ENCODE results near the gene CD164L2. TPM values are rescaled to one million over a fixed set of nuclear protein-coding genes. Genes with fewer than 3 reads are reported as not detected.

The CD164L2 gene
- total RNA-seq, 1 donor from 2014 or later, result not detected

DNA sequence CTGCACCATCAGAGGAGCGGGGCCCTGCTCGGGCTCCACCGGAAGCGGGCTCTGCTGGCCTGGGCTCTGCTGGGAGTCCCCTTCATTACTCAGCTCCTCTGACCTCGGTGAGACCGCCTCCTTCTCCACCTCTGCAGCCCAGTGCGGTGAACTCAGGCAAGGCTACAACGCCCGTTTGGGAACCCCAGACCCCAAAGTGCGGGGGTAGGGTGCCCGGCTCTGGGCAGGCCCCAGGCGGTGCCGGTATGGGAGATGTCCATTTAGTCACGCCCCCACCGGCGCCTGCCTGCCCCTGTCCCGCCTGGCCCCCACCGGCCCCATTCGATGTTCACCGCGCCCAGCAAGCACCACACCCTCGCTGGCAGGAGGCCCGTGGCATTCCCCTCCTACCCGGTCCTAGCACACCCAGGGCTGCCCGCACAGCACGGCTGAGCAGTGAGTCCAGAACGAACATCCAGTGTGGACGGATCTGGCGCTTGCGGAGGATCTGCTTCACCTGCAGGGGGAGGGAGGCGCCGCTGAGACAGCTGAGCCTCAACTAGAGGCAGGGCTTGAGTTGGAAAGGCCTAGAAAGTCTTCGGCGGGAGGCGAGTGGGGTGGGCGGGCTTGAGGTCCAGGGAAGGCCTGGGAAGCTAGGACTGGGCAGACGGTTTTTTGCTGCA is 26.4 kb downstream of the CD164L2 start:
- no peak overlapping the region for H3K4me2 ChIP-seq (ENCODE audit: low read length)
- Mint-ChIP-seq H3K27ac (ENCODE audit: unreplicated experiment) (no peak overlapping the region), H3K9me3 (ENCODE audit: unreplicated experiment) (no peaks in the 10 kb centered on the region), H3K4me1 (ENCODE audit: low read depth, unreplicated experiment) (no peaks in the 10 kb centered on the region), H3K27me3 (ENCODE audit: low read depth, unreplicated experiment) (peaks cover 28% of the 10 kb centered on the region), H3K4me3 (ENCODE audit: unreplicated experiment) (no peak overlapping the region), H3K36me3 (ENCODE audit: low read depth, unreplicated experiment) (peaks cover 27% of the 10 kb centered on the region)
- no peak overlapping the region for H3K9ac ChIP-seq (ENCODE audit: low read length)
- no peak overlapping the region for H3K27ac ChIP-seq (ENCODE audit: low read depth, low read length)
- no peak for TF ChIP-seq EZH2 (IDR thresholded peaks at IDR 0.05; ENCODE audit: insufficient read depth, low read length)
- TF ChIP-seq, protein P1, sequence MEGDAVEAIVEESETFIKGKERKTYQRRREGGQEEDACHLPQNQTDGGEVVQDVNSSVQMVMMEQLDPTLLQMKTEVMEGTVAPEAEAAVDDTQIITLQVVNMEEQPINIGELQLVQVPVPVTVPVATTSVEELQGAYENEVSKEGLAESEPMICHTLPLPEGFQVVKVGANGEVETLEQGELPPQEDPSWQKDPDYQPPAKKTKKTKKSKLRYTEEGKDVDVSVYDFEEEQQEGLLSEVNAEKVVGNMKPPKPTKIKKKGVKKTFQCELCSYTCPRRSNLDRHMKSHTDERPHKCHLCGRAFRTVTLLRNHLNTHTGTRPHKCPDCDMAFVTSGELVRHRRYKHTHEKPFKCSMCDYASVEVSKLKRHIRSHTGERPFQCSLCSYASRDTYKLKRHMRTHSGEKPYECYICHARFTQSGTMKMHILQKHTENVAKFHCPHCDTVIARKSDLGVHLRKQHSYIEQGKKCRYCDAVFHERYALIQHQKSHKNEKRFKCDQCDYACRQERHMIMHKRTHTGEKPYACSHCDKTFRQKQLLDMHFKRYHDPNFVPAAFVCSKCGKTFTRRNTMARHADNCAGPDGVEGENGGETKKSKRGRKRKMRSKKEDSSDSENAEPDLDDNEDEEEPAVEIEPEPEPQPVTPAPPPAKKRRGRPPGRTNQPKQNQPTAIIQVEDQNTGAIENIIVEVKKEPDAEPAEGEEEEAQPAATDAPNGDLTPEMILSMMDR (IDR thresholded peaks at IDR 0.05; ENCODE audit: insufficient read depth, low read depth, low read length), result no peak
- H3K36me3 ChIP-seq (ENCODE audit: insufficient read depth, low read length), result peaks cover 3% of the 10 kb centered on the region
- FAIRE-seq, result no peak
- H2AFZ ChIP-seq (ENCODE audit: low read depth, low read length), result no peak overlapping the region
- no peaks in the 10 kb centered on the region for H4K20me1 ChIP-seq (ENCODE audit: insufficient read depth, low read length)
- H3K9me3 ChIP-seq (ENCODE audit: insufficient read depth, low read depth, low read length), result no peaks in the 10 kb centered on the region
- no peaks in the 10 kb centered on the region for H3K79me2 ChIP-seq (ENCODE audit: insufficient read depth, low read length)
- no peaks in the 10 kb centered on the region for H3K27me3 ChIP-seq (ENCODE audit: insufficient read depth, low read length)
- H3K4me3 ChIP-seq (ENCODE audit: insufficient read depth, low read depth, low read length), result no peak overlapping the region
- H3K4me1 ChIP-seq (ENCODE audit: insufficient read depth, low read length), result no peaks in the 10 kb centered on the region
- no peak for DNase-seq (ENCODE audit: low read depth)

DNA sequence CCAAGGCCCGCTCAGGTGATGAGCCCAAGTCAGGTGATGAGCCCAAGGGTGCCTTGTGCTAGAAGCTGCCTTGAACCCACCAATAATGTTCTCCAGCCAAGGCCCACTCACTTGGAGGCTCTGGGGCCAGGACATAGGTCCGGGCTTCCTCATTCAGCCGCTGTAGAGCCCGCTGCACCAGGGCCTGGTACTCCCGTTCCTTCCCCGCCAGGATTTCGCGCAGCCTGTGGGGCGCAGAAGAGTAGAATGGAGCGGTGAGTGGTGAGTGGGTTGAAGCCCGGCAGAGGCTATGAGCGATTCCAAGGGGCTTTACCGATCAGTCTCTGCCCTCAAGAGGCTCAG is 26.9 kb downstream of the CD164L2 start:
- H3K36me3 Mint-ChIP-seq (ENCODE audit: low read depth, unreplicated experiment), result peaks cover 24% of the 10 kb centered on the region
- no peaks in the 10 kb centered on the region for H3K4me1 Mint-ChIP-seq (ENCODE audit: low read depth, unreplicated experiment)
- no peak overlapping the region for H3K4me2 ChIP-seq (ENCODE audit: low read length)
- H3K27ac ChIP-seq (ENCODE audit: low read depth, low read length), result no peak overlapping the region
- H4K20me1 ChIP-seq (ENCODE audit: insufficient read depth, low read length), result no peaks in the 10 kb centered on the region
- H3K27me3 Mint-ChIP-seq (ENCODE audit: low read depth, unreplicated experiment), result peaks cover 27% of the 10 kb centered on the region
- no peaks in the 10 kb centered on the region for H3K27me3 ChIP-seq (ENCODE audit: insufficient read depth, low read length)
- H2AFZ ChIP-seq (ENCODE audit: low read depth, low read length), result no peak overlapping the region
- no peak overlapping the region for H3K4me3 Mint-ChIP-seq (ENCODE audit: unreplicated experiment)
- no peak for FAIRE-seq
- no peak overlapping the region for H3K27ac Mint-ChIP-seq (ENCODE audit: unreplicated experiment)
- no peak overlapping the region for H3K4me3 ChIP-seq (ENCODE audit: insufficient read depth, low read depth, low read length)
- H3K79me2 ChIP-seq (ENCODE audit: insufficient read depth, low read length), result no peaks in the 10 kb centered on the region
- no peak for DNase-seq (ENCODE audit: low read depth)
- H3K9me3 Mint-ChIP-seq (ENCODE audit: unreplicated experiment), result no peaks in the 10 kb centered on the region
- H3K36me3 ChIP-seq (ENCODE audit: insufficient read depth, low read length), result peaks cover 3% of the 10 kb centered on the region
- H3K9ac ChIP-seq (ENCODE audit: low read length), result no peak overlapping the region
- no peaks in the 10 kb centered on the region for H3K9me3 ChIP-seq (ENCODE audit: insufficient read depth, low read depth, low read length)
- TF ChIP-seq, protein P1 (IDR thresholded peaks at IDR 0.05; ENCODE audit: insufficient read depth, low read depth, low read length), result no peak
- no peak for TF ChIP-seq EZH2 (IDR thresholded peaks at IDR 0.05; ENCODE audit: insufficient read depth, low read length)
- H3K4me1 ChIP-seq (ENCODE audit: insufficient read depth, low read length), result no peaks in the 10 kb centered on the region

DNA sequence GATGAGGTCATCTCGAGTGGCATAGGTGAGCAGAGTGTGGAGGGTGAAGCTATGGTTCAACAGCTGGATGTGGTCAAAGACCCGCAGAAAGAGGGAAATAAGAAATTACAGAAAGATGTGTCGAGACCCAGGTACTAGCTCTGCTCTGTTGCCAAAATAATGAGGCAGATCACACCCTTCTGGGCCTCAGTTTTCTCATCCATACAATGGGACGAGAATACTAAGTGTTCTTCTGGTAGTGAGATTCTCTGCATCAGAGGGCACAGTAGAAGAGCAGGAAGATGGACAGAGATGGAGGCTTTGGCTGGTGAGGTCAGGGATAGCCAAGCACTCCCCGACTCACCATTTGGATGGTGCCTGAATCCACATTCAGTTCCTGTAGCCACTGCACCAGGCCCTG is 27.4 kb downstream of the CD164L2 start:
- Mint-ChIP-seq H3K36me3 (ENCODE audit: low read depth, unreplicated experiment) (peaks cover 23% of the 10 kb centered on the region), H3K27me3 (ENCODE audit: low read depth, unreplicated experiment) (peaks cover 25% of the 10 kb centered on the region), H3K4me1 (ENCODE audit: low read depth, unreplicated experiment) (no peaks in the 10 kb centered on the region), H3K4me3 (ENCODE audit: unreplicated experiment) (no peak overlapping the region), H3K27ac (ENCODE audit: unreplicated experiment) (no peak overlapping the region), H3K9me3 (ENCODE audit: unreplicated experiment) (no peaks in the 10 kb centered on the region)
- Histone ChIP-seq H3K36me3 (ENCODE audit: insufficient read depth, low read length) (peaks cover 3% of the 10 kb centered on the region), H3K4me3 (ENCODE audit: insufficient read depth, low read depth, low read length) (no peak overlapping the region), H3K9me3 (ENCODE audit: insufficient read depth, low read depth, low read length) (no peaks in the 10 kb centered on the region), H3K4me2 (ENCODE audit: low read length) (no peak overlapping the region), H4K20me1 (ENCODE audit: insufficient read depth, low read length) (no peaks in the 10 kb centered on the region), H3K9ac (ENCODE audit: low read length) (no peak overlapping the region), H3K27me3 (ENCODE audit: insufficient read depth, low read length) (no peaks in the 10 kb centered on the region), H3K79me2 (ENCODE audit: insufficient read depth, low read length) (no peaks in the 10 kb centered on the region), H2AFZ (ENCODE audit: low read depth, low read length) (no peak overlapping the region), H3K27ac (ENCODE audit: low read depth, low read length) (no peak overlapping the region), H3K4me1 (ENCODE audit: insufficient read depth, low read length) (peaks cover 5% of the 10 kb centered on the region)
- no peak for TF ChIP-seq EZH2 (IDR thresholded peaks at IDR 0.05; ENCODE audit: insufficient read depth, low read length)
- TF ChIP-seq, protein P1 (IDR thresholded peaks at IDR 0.05; ENCODE audit: insufficient read depth, low read depth, low read length), result no peak
- DNase-seq (ENCODE audit: low read depth) (no peak), FAIRE-seq (no peak)

Data from astrocyte (in vitro differentiated cells and primary cell).